Liver (tissue), 9 donors: ENCODE results near the gene MAN1C1. TPM values are rescaled to one million over a fixed set of nuclear protein-coding genes. Genes with fewer than 3 reads are reported as not detected.

Experiments
- DNase-seq: peaks from one replicate; pipeline ENCODE4 v3.0.0-alpha.2; 2017; ENCODE audit warnings: low spot score
- H3K27ac ChIP-seq, 2 donors: one replicate each; pipeline ENCODE4 v1.7.0; 2013; ENCODE audit warnings: inconsistent platforms in 2 of 2, low read length in 2 of 2, control low read depth in 1 of 2, low read depth in 1 of 2, mild to moderate bottlenecking in 1 of 2
- H3K27me3 ChIP-seq, 4 donors: one replicate each; pipeline versions ENCODE4 v1.6.1 to v1.7.0; 2013; ENCODE audit warnings: low read length in 3 of 4, inconsistent platforms in 1 of 4, mild to moderate bottlenecking in 1 of 4, moderate library complexity in 1 of 4; ENCODE audit not compliant: control insufficient read depth in 4 of 4, insufficient read depth in 4 of 4
- H3K36me3 ChIP-seq, 4 donors: one replicate each; pipeline versions ENCODE4 v1.6.1 to v1.7.0; 2013; ENCODE audit warnings: low read length in 3 of 4, mild to moderate bottlenecking in 3 of 4, low read depth in 1 of 4, moderate library complexity in 1 of 4; ENCODE audit not compliant: control insufficient read depth in 4 of 4, insufficient read depth in 3 of 4
- H3K4me1 ChIP-seq, 4 donors: one replicate each; pipeline versions ENCODE4 v1.6.1 to v1.7.0; 2013; ENCODE audit warnings: low read length in 3 of 4, mild to moderate bottlenecking in 3 of 4, moderate library complexity in 1 of 4; ENCODE audit not compliant: control insufficient read depth in 4 of 4, insufficient read depth in 4 of 4
- H3K4me3 ChIP-seq, 3 donors: one replicate each; pipeline versions ENCODE4 v1.6.1 to v1.7.0; 2013; ENCODE audit warnings: low read length in 3 of 3, control low read depth in 1 of 3, low read depth in 1 of 3, mild to moderate bottlenecking in 1 of 3
- H3K9ac ChIP-seq, 2 donors: one replicate each; pipeline ENCODE4 v1.7.0; 2013; ENCODE audit warnings: low read length in 2 of 2, mild to moderate bottlenecking in 2 of 2, moderate library complexity in 2 of 2, control low read depth in 1 of 2, low read depth in 1 of 2
- H3K9me3 ChIP-seq, 4 donors: one replicate each; pipeline versions ENCODE4 v1.6.1 to v1.7.0; 2013; ENCODE audit warnings: low read length in 3 of 4; ENCODE audit not compliant: control insufficient read depth in 4 of 4
- ATF3 ChIP-seq: IDR thresholded peaks from 2 replicates; pipeline ENCODE4 v1.6.1; 2016; ENCODE audit warnings: antibody characterized with exemption
- CTCF ChIP-seq: fragments of 150-350 bp; IDR thresholded peaks from 2 replicates; pipeline ENCODE4 v1.5.1; 2017; ENCODE audit warnings: improper control_type of control experiment, low read depth, low read length; ENCODE audit not compliant: missing input control
- EGR1 ChIP-seq, 2 donors: IDR thresholded peaks; 2 replicates each; pipeline ENCODE4 v1.6.1; 2016 to 2018; ENCODE audit warnings: antibody characterized with exemption in 2 of 2, low read depth in 2 of 2
- FOXA1 ChIP-seq: IDR thresholded peaks from 2 replicates; pipeline ENCODE4 v1.6.1; 2016; ENCODE audit warnings: antibody characterized with exemption
- FOXA2 ChIP-seq: IDR thresholded peaks from 2 replicates; pipeline ENCODE4 v1.6.1; 2016; ENCODE audit warnings: antibody characterized with exemption
- GABPA ChIP-seq, 2 donors: IDR thresholded peaks in 1 of 2; conservative IDR thresholded peaks in 1 of 2; 2 replicates each; pipeline ENCODE4 v1.6.1; 2016; ENCODE audit warnings: antibody characterized with exemption in 2 of 2, mild to moderate bottlenecking in 1 of 2, moderate library complexity in 1 of 2
- HNF4A ChIP-seq, 2 donors: conservative IDR thresholded peaks; 2 replicates each; pipeline ENCODE4 v1.6.1; 2016; ENCODE audit warnings: antibody characterized with exemption in 2 of 2, mild to moderate bottlenecking in 2 of 2
- HNF4G ChIP-seq: IDR thresholded peaks from 2 replicates; pipeline ENCODE4 v1.6.1; 2016; ENCODE audit warnings: antibody characterized with exemption
- JUND ChIP-seq, 2 donors: IDR thresholded peaks; 2 replicates each; pipeline ENCODE4 v1.6.1; 2016; ENCODE audit warnings: antibody characterized with exemption in 2 of 2
- MAX ChIP-seq: IDR thresholded peaks from 2 replicates; pipeline ENCODE4 v1.6.1; 2016; ENCODE audit warnings: antibody characterized with exemption
- NR2F2 ChIP-seq: IDR thresholded peaks from 2 replicates; pipeline ENCODE4 v1.6.1; 2016; ENCODE audit warnings: antibody characterized with exemption
- RAD21 ChIP-seq, 2 donors: IDR thresholded peaks; 2 replicates each; pipeline ENCODE4 v1.6.1; 2016; ENCODE audit warnings: antibody characterized with exemption in 2 of 2, mild to moderate bottlenecking in 2 of 2
- REST ChIP-seq: IDR thresholded peaks from 2 replicates; pipeline ENCODE4 v1.6.1; 2016; ENCODE audit warnings: antibody characterized with exemption, mild to moderate bottlenecking
- RXRA ChIP-seq, 2 donors: IDR thresholded peaks; 2 replicates each; pipeline ENCODE4 v1.6.1; 2017 to 2018; ENCODE audit warnings: antibody characterized with exemption in 2 of 2, mild to moderate bottlenecking in 1 of 2
- SP1 ChIP-seq: IDR thresholded peaks from 2 replicates; pipeline ENCODE4 v1.6.1; 2018; ENCODE audit warnings: antibody characterized with exemption, mild to moderate bottlenecking
- TAF1 ChIP-seq: conservative IDR thresholded peaks from 2 replicates; pipeline ENCODE4 v1.6.1; 2016; ENCODE audit warnings: antibody characterized with exemption, mild to moderate bottlenecking
- YY1 ChIP-seq: IDR thresholded peaks from 2 replicates; pipeline ENCODE4 v1.6.1; 2016; ENCODE audit warnings: antibody characterized with exemption, mild to moderate bottlenecking
- ZBTB33 ChIP-seq: IDR thresholded peaks from 2 replicates; pipeline ENCODE4 v1.6.1; 2016; ENCODE audit warnings: antibody characterized with exemption
- WGBS: extraction: QIAGEN DNeasy Blood & Tissue Kit; methylation state at CpG from one replicate; pipeline ENCODE4 v1.1.7; 2013; 5-methylcytosine and 5-hydroxymethylcytosine counted together
- polyA plus RNA-seq, 2 donors: library from polyadenylated mRNA; stranded (reverse) in 1 of 2; unstranded in 1 of 2; fragments of 200-250 nt in 1 of 2; fragments of >200 nt in 1 of 2; fragmentation: Nextera tagmentation in 1 of 2; extraction: Ambion mirVana in 1 of 2; gene quantifications; one replicate each; pipeline versions ENCODE4 v1.2.1 to v1.2.3, GENCODE V29; 2013 to 2015
- total RNA-seq, 2 donors: library from RNA; depleted of rRNA; stranded (reverse); fragments of >200 nt; gene quantifications; one replicate each; pipeline ENCODE4 v1.2.3, GENCODE V29; 2014
- donor health status: healthy.
- donor health status: healthy.
- donor health status: healthy.
- donor health status: healthy.
- donor health status: healthy.

MAN1C1 gene
- total and polyA plus RNA-seq, 4 donors = 6.3 to 16.0 (median 8.1) TPM

- H3K27ac ChIP-seq = peak overlapping the region; percentile 24 to 37
- H3K36me3 ChIP-seq = no peaks in the 10 kb centered on the region
- H3K4me1 ChIP-seq = peaks cover 3 to 27% (median 21%) of the 10 kb centered on the region in 4 donors
- 69% methylated on average over 3 of the region's 3 CpGs for WGBS
- no peak overlapping the region for H3K4me3 ChIP-seq
- H3K9ac ChIP-seq = no peak overlapping the region
- peak; percentile 84 for TF ChIP-seq ZBTB33
- TF ChIP-seq MAX = peak; percentile 66
- TF ChIP-seq RXRA (IDR thresholded peaks at IDR 0.05) = peak; percentile 95 to 96
- no peak for TF ChIP-seq CTCF
- peak in 1 of 2 donors; percentile 49 for TF ChIP-seq EGR1 (IDR thresholded peaks at IDR 0.05; ENCODE audit: low read depth in 2 of 2)
- TF ChIP-seq RAD21 (IDR thresholded peaks at IDR 0.05) = peak; percentile 55 to 70
- no peak for TF ChIP-seq TAF1
- TF ChIP-seq REST = peak; percentile 71
- peak; percentile 99 for TF ChIP-seq HNF4G
- peak; percentile 66 for TF ChIP-seq NR2F2
- no peak for TF ChIP-seq ATF3
- TF ChIP-seq FOXA1 = no peak
- no peak for TF ChIP-seq FOXA2
- peak; percentile 98 for TF ChIP-seq SP1
- no peak for TF ChIP-seq GABPA (IDR thresholded peaks at IDR 0.05 in 1 of 2, conservative IDR thresholded peaks at IDR 0.05 in 1 of 2)
- TF ChIP-seq HNF4A (conservative IDR thresholded peaks at IDR 0.05) = peak; percentile 99 to 100
- peak; percentile 67 to 73 for TF ChIP-seq JUND (IDR thresholded peaks at IDR 0.05)
- TF ChIP-seq YY1 = peak; percentile 60
- no peak for DNase-seq
- no peaks in the 10 kb centered on the region for H3K27me3 ChIP-seq
- H3K9me3 ChIP-seq = peaks cover 0 to 3% (median 0%) of the 10 kb centered on the region in 4 donors
Observed at GRCh38 chr1:25671929-25672328, 55.3 kb downstream of the MAN1C1 start.
